DND-41 (cell line): ENCODE results near the gene PPP1R37.

Source experiments
- EZH2 ChIP-seq: IDR thresholded peaks from 3 replicates; pipeline ENCODE4 v1.6.1; 2012; ENCODE audit warnings: borderline replicate concordance, low read depth, mild to moderate bottlenecking, moderate library complexity, low read length, inconsistent platforms; ENCODE audit not compliant: severe bottlenecking
- TF ChIP-seq, protein P1 (sequence below): IDR thresholded peaks from 2 replicates; pipeline ENCODE4 v1.5.1; 2012; ENCODE audit warnings: borderline replicate concordance, low read length, moderate library complexity, mild to moderate bottlenecking; ENCODE audit not compliant: poor library complexity, severe bottlenecking; ENCODE audit errors: extremely low read depth

DNA sequence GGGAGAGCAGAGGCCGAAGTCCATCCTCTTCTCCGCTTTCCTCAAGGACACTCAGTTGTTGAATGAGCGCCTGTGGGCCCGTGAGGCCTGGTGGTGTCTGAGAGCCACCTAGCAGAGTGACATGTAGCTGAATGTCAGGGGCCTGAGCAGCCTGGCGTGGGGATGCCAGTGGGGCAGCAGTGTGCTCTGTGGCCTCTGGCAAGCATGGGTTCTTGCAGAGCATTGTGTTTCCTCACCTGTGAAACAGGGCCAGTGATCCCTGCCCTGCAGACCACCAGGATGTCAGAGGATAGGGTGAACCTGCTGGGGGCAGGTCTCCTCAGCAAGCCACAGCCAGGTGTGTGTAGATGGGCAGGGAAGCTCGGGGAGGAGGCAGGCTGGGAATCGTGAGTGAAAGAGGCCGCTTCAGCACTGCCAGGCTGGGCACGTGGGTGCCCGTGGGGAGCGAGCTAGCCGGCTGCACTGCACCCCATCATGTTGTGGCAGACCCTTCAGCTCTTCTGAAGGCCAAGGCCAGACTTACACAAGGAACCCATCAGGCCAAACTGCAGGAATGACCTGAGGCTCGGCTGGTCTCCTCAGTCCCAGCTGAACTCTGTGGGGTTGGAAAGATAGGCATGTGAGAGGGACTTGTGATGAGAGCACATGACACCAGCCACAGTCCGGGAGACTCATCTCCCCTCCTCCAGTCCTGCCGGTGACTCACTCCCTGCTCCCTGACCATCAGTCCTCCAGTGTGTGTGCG is 5.0 kb downstream of the PPP1R37 start:
- TF ChIP-seq, protein P1, sequence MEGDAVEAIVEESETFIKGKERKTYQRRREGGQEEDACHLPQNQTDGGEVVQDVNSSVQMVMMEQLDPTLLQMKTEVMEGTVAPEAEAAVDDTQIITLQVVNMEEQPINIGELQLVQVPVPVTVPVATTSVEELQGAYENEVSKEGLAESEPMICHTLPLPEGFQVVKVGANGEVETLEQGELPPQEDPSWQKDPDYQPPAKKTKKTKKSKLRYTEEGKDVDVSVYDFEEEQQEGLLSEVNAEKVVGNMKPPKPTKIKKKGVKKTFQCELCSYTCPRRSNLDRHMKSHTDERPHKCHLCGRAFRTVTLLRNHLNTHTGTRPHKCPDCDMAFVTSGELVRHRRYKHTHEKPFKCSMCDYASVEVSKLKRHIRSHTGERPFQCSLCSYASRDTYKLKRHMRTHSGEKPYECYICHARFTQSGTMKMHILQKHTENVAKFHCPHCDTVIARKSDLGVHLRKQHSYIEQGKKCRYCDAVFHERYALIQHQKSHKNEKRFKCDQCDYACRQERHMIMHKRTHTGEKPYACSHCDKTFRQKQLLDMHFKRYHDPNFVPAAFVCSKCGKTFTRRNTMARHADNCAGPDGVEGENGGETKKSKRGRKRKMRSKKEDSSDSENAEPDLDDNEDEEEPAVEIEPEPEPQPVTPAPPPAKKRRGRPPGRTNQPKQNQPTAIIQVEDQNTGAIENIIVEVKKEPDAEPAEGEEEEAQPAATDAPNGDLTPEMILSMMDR, result no peak
- no peak for TF ChIP-seq EZH2
